Measurements from ENCODE around the gene KLHDC4.

DNA sequence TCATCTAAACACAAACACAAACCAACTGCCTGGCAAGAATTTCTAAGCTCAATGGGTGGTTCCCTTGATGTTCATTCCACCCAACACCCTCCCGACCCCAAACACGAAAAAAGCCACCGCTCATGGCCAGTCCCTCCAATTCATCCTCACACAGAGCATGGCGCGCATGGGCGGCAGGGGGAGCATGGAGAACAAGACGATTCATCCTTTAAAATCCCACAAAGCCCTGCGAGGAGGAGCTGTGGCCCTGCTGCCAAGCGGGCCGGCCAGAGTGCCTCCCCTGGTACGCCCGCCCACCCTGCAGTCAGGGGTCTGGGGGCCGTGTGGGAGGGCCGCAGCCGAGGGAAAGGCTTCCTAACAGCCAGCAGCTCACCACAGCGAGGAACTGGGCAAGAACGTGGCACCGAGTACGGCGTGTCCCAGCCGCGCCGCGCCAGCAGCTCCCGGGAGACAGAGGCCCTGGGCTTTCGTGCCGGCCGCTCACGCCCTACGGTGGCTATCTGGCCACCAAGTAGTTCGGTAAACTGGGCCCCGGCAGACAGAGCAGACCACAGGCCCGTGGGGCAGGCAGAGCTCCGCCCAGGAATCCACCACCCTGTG lies 60.9 kb downstream of the KLHDC4 start:
- TF ChIP-seq, protein P1, sequence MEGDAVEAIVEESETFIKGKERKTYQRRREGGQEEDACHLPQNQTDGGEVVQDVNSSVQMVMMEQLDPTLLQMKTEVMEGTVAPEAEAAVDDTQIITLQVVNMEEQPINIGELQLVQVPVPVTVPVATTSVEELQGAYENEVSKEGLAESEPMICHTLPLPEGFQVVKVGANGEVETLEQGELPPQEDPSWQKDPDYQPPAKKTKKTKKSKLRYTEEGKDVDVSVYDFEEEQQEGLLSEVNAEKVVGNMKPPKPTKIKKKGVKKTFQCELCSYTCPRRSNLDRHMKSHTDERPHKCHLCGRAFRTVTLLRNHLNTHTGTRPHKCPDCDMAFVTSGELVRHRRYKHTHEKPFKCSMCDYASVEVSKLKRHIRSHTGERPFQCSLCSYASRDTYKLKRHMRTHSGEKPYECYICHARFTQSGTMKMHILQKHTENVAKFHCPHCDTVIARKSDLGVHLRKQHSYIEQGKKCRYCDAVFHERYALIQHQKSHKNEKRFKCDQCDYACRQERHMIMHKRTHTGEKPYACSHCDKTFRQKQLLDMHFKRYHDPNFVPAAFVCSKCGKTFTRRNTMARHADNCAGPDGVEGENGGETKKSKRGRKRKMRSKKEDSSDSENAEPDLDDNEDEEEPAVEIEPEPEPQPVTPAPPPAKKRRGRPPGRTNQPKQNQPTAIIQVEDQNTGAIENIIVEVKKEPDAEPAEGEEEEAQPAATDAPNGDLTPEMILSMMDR (conservative IDR thresholded peaks at IDR 0.05; ENCODE audit: low read depth, low read length), result no peak
- TF ChIP-seq EZH2 (IDR thresholded peaks at IDR 0.05; ENCODE audit: low read length, unreplicated experiment), result no peak
